ENCODE results near the gene DOCK2. TPM values are rescaled to one million over a fixed set of nuclear protein-coding genes. Genes with fewer than 3 reads are reported as not detected.

The DOCK2 gene
- total and polyA plus RNA-seq, 4 experiments from 2014 or later: 45.8 to 223 (median 162) TPM

DNA sequence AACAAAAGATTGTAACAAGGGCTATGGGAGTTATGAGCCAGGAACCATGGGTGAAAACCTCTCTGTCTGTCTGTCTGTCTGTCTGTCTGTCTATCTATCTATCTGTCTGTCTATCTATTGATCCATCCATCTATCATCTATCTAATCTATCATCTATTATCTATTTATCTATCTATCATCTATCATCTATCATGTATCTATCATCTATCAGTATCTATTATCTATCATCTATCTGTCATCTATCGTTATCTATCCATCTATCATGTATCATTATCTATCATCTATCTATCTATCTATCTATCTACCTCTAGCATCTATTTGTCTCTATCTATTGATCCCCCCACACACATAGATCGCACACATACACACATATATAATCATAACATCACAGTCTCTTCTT, 230.3 kb downstream of the DOCK2 start:
- POLR2A ChIA-PET (ENCODE audit: partially characterized antibody): no interaction called here
- Mint-ChIP-seq H3K27me3 (no peaks in the 10 kb centered on the region), H3K36me3 (peaks cover 40 to 68% of the 10 kb centered on the region in 2 donors), H3K4me1 (peaks cover 4 to 16% (median 9%) of the 10 kb centered on the region in 4 donors), H3K4me3 (no peak overlapping the region), H3K9me3 (no peaks in the 10 kb centered on the region), H3K27ac (no peak overlapping the region)
- Histone ChIP-seq H3K27ac (ENCODE audit: low read depth, low read length) (no peak overlapping the region), H3K9me3 (ENCODE audit: control insufficient read depth in 1 of 2, low read length in 2 of 2) (no peaks in the 10 kb centered on the region), H3K4me1 (ENCODE audit: insufficient read depth, low read length) (no peaks in the 10 kb centered on the region), H3K4me3 (ENCODE audit: low read length in 2 of 2) (no peak overlapping the region), H3K27me3 (ENCODE audit: insufficient read depth, low read length) (no peaks in the 10 kb centered on the region), H3K36me3 (ENCODE audit: insufficient read depth, low read length) (peaks cover 8% of the 10 kb centered on the region)
- DNase-seq: no peak
- intact Hi-C loops (cut with micrococcal nuclease): no loop called here
- CTCF ChIA-PET (ENCODE audit: partially characterized antibody): no interaction called here

- H3K36me3 Mint-ChIP-seq: peaks cover 41 to 61% of the 10 kb centered on the region in 2 donors
- ChIA-PET CTCF (ENCODE audit: partially characterized antibody) (no interaction called here), POLR2A (ENCODE audit: partially characterized antibody) (no interaction called here)
- peaks cover 4 to 19% (median 10%) of the 10 kb centered on the region in 4 donors for H3K4me1 Mint-ChIP-seq
- H3K4me3 Mint-ChIP-seq: no peak overlapping the region
- intact Hi-C loops (cut with micrococcal nuclease): no loop called here
- no peaks in the 10 kb centered on the region for H3K4me1 ChIP-seq (ENCODE audit: insufficient read depth, low read length)
- no peak overlapping the region for H3K27ac ChIP-seq (ENCODE audit: low read depth, low read length)
- H3K9me3 Mint-ChIP-seq: no peaks in the 10 kb centered on the region
- H3K36me3 ChIP-seq (ENCODE audit: insufficient read depth, low read length): peaks cover 8% of the 10 kb centered on the region
- no peak for DNase-seq
- H3K9me3 ChIP-seq (ENCODE audit: control insufficient read depth in 1 of 2, low read length in 2 of 2): no peaks in the 10 kb centered on the region
- H3K27me3 ChIP-seq (ENCODE audit: insufficient read depth, low read length): no peaks in the 10 kb centered on the region
- no peak overlapping the region for H3K4me3 ChIP-seq (ENCODE audit: low read length in 2 of 2)
- H3K27ac Mint-ChIP-seq: no peak overlapping the region
- H3K27me3 Mint-ChIP-seq: no peaks in the 10 kb centered on the region
These were observed 232.0 kb downstream of the DOCK2 start for GRCh38 chr5:169869066-169869465.

GRCh38 chr5:169870211-169870610, 233.1 kb downstream of the DOCK2 start:
- intact Hi-C loops (cut with micrococcal nuclease): no loop called here
- H3K4me1 Mint-ChIP-seq: peaks cover 4 to 15% (median 9%) of the 10 kb centered on the region in 4 donors
- Histone ChIP-seq H3K4me1 (ENCODE audit: insufficient read depth, low read length) (no peaks in the 10 kb centered on the region), H3K9me3 (ENCODE audit: control insufficient read depth in 1 of 2, low read length in 2 of 2) (no peaks in the 10 kb centered on the region), H3K27ac (ENCODE audit: low read depth, low read length) (no peak overlapping the region), H3K27me3 (ENCODE audit: insufficient read depth, low read length) (no peaks in the 10 kb centered on the region), H3K36me3 (ENCODE audit: insufficient read depth, low read length) (peaks cover 8% of the 10 kb centered on the region), H3K4me3 (ENCODE audit: low read length in 2 of 2) (no peak overlapping the region)
- ChIA-PET POLR2A (ENCODE audit: partially characterized antibody) (no interaction called here), CTCF (ENCODE audit: partially characterized antibody) (no interaction called here)
- peak overlapping the region in 1 of 7 donors; percentile 71 for H3K27ac Mint-ChIP-seq
- H3K36me3 Mint-ChIP-seq: peaks cover 36 to 62% of the 10 kb centered on the region in 2 donors
- no peaks in the 10 kb centered on the region for H3K9me3 Mint-ChIP-seq
- no peak for DNase-seq
- no peak overlapping the region for H3K4me3 Mint-ChIP-seq
- no peaks in the 10 kb centered on the region for H3K27me3 Mint-ChIP-seq

DNA sequence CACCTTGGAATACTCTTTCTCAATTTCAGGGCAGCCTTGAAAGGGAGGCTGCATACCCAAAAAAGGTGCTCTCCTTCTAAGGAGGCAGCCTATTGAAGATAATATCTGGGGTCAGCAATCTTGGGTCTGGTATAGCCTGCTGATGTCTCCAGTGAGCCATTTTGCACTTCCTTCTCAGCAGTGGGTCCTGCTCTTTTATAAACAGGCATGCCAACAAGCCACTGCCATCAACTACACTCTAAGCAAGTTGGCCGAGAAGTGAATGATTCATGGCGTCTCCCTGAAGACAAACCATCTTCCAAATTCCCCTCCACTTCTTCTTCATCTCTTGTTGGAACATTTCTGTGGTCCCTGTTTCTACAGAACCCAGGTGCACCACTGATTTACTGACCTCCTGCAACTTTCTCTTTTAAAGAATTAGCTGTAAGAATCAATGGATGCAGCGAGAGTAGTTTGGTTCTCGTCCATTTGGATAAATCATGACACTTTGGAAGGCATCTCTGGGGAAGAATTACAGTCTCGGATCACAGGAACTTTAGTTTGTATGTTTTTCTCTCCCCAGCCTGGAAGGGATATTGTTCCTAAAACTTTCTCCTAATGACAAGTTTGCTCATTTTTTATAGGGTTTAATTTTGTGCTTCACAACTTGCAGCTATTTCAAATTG, 234.9 kb downstream of the DOCK2 start:
- CTCF ChIA-PET (ENCODE audit: partially characterized antibody): no interaction called here
- no peak for DNase-seq
- Histone ChIP-seq H3K4me1 (ENCODE audit: insufficient read depth, low read length) (no peaks in the 10 kb centered on the region), H3K27ac (ENCODE audit: low read depth, low read length) (no peak overlapping the region), H3K9me3 (ENCODE audit: control insufficient read depth in 1 of 2, low read length in 2 of 2) (no peaks in the 10 kb centered on the region), H3K4me3 (ENCODE audit: low read length in 2 of 2) (no peak overlapping the region), H3K36me3 (ENCODE audit: insufficient read depth, low read length) (peaks cover 8% of the 10 kb centered on the region), H3K27me3 (ENCODE audit: insufficient read depth, low read length) (no peaks in the 10 kb centered on the region)
- Mint-ChIP-seq H3K27me3 (no peaks in the 10 kb centered on the region), H3K9me3 (no peaks in the 10 kb centered on the region), H3K4me1 (peaks cover 5 to 22% (median 16%) of the 10 kb centered on the region in 4 donors), H3K27ac (no peak overlapping the region), H3K4me3 (no peak overlapping the region), H3K36me3 (peaks cover 48 to 67% of the 10 kb centered on the region in 2 donors)
- POLR2A ChIA-PET (ENCODE audit: partially characterized antibody): no interaction called here
- intact Hi-C loops (cut with micrococcal nuclease): no loop called here

GRCh38 chr5:169873642-169874041, 236.6 kb downstream of the DOCK2 start:
- Mint-ChIP-seq H3K36me3 (peaks cover 45 to 55% of the 10 kb centered on the region in 2 donors), H3K4me3 (no peak overlapping the region), H3K4me1 (peaks cover 5 to 20% (median 18%) of the 10 kb centered on the region in 4 donors), H3K9me3 (no peaks in the 10 kb centered on the region), H3K27ac (peak overlapping the region in 2 of 7 donors; percentile 27 to 62), H3K27me3 (no peaks in the 10 kb centered on the region)
- Histone ChIP-seq H3K4me1 (ENCODE audit: insufficient read depth, low read length) (no peaks in the 10 kb centered on the region), H3K4me3 (ENCODE audit: low read length in 2 of 2) (no peak overlapping the region), H3K27ac (ENCODE audit: low read depth, low read length) (no peak overlapping the region), H3K9me3 (ENCODE audit: control insufficient read depth in 1 of 2, low read length in 2 of 2) (no peaks in the 10 kb centered on the region), H3K36me3 (ENCODE audit: insufficient read depth, low read length) (no peaks in the 10 kb centered on the region), H3K27me3 (ENCODE audit: insufficient read depth, low read length) (no peaks in the 10 kb centered on the region)
- intact Hi-C loops (cut with micrococcal nuclease): no loop called here
- CTCF ChIA-PET (ENCODE audit: partially characterized antibody): no interaction called here
- no peak for DNase-seq
- POLR2A ChIA-PET (ENCODE audit: partially characterized antibody): no interaction called here

- no peak overlapping the region for H3K27ac ChIP-seq (ENCODE audit: low read depth, low read length)
- H3K9me3 ChIP-seq (ENCODE audit: control insufficient read depth in 1 of 2, low read length in 2 of 2): no peaks in the 10 kb centered on the region
- POLR2A ChIA-PET (ENCODE audit: partially characterized antibody): no interaction called here
- peaks cover 46 to 54% of the 10 kb centered on the region in 2 donors for H3K36me3 Mint-ChIP-seq
- no peak overlapping the region for H3K27ac Mint-ChIP-seq
- DNase-seq: no peak
- CTCF ChIA-PET (ENCODE audit: partially characterized antibody): no interaction called here
- H3K4me3 ChIP-seq (ENCODE audit: low read length in 2 of 2): no peak overlapping the region
- H3K9me3 Mint-ChIP-seq: no peaks in the 10 kb centered on the region
- H3K36me3 ChIP-seq (ENCODE audit: insufficient read depth, low read length): no peaks in the 10 kb centered on the region
- H3K4me1 ChIP-seq (ENCODE audit: insufficient read depth, low read length): no peaks in the 10 kb centered on the region
- no peaks in the 10 kb centered on the region for H3K27me3 ChIP-seq (ENCODE audit: insufficient read depth, low read length)
- no peak overlapping the region for H3K4me3 Mint-ChIP-seq
- intact Hi-C loops (cut with micrococcal nuclease): no loop called here
- peaks cover 6 to 24% (median 17%) of the 10 kb centered on the region in 4 donors for H3K4me1 Mint-ChIP-seq
- H3K27me3 Mint-ChIP-seq: no peaks in the 10 kb centered on the region
These were observed 237.5 kb downstream of the DOCK2 start for GRCh38 chr5:169874621-169875020.

DNA sequence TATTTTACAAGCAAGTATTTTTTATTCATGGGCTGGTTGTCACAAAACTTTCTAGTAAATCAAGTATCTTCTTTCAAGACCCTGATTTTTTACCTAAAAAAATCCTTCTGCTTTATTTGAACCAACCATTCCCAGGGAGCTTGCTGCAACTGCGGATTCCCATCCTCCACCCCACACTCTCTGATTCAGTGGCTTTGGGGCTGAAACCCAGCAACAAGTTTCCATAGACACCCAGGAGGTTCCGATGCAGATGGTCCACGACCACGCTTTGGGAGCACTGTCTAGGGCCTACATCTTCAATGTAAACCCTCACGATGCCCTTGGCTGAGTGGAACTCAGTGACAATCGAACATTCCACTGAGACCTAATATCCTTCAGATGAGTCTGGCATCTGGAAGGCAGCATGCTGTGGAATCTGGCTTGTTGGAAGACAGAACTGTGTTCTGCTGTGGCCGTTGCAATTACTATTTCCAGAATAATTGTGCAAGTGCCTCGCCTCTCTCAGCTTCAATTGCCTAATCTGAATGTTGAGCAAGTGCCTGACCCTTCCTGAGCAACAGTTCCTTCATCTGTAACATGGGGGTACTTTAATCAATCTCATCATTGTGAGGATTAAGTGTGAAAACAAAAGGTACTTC, 238.1 kb downstream of the DOCK2 start:
- peaks cover 43 to 48% of the 10 kb centered on the region in 2 donors for H3K36me3 Mint-ChIP-seq

More for the DNA sequence above, 238.1 kb downstream of the DOCK2 start:
- Mint-ChIP-seq H3K9me3 (no peaks in the 10 kb centered on the region), H3K27ac (no peak overlapping the region), H3K4me3 (no peak overlapping the region), H3K4me1 (peaks cover 10 to 24% (median 17%) of the 10 kb centered on the region in 4 donors), H3K27me3 (no peaks in the 10 kb centered on the region)
- Histone ChIP-seq H3K9me3 (ENCODE audit: control insufficient read depth in 1 of 2, low read length in 2 of 2) (no peaks in the 10 kb centered on the region), H3K4me1 (ENCODE audit: insufficient read depth, low read length) (no peaks in the 10 kb centered on the region), H3K27ac (ENCODE audit: low read depth, low read length) (no peak overlapping the region), H3K27me3 (ENCODE audit: insufficient read depth, low read length) (no peaks in the 10 kb centered on the region), H3K4me3 (ENCODE audit: low read length in 2 of 2) (no peak overlapping the region), H3K36me3 (ENCODE audit: insufficient read depth, low read length) (no peaks in the 10 kb centered on the region)
- POLR2A ChIA-PET (ENCODE audit: partially characterized antibody): no interaction called here
- CTCF ChIA-PET (ENCODE audit: partially characterized antibody): no interaction called here
- DNase-seq: no peak
- intact Hi-C loops (cut with micrococcal nuclease): no loop called here

Measured in CD4-positive, alpha-beta memory T cell (primary cell).